GM12878 (cell line): ENCODE measurements around the gene ELOVL4. TPM values are rescaled to one million over a fixed set of nuclear protein-coding genes. Genes with fewer than 3 reads are reported as not detected.

ENCODE experiments used
- ATAC-seq: fragments of 200-7000 bp; cut with Tn5 transposase; 3 replicates; pipeline ENCODE4 v1.9.1; 2020; ENCODE audit warnings: mild to moderate bottlenecking, moderate library complexity
- BruUV-seq: library from RNA; stranded (reverse); fragments of 400-500 nt; replicated peaks from 2 replicates; lab custom pipeline; 2021; lab: Mats Ljungman, UMichigan
- CTCF ChIA-PET: fragments of 300-600 bp; sonication (Branson Sonifier 250); formaldehyde crosslinking; extraction: SDS; loops from one replicate; lab custom pipeline; 2021; ENCODE audit warnings: inconsistent platforms; lab: Yijun Ruan, JAX
- POLR2A ChIA-PET: fragments of 350-600 bp; formaldehyde crosslinking; extraction: SDS; loops from one replicate; lab custom pipeline; 2021; ENCODE audit warnings: inconsistent platforms; lab: Charles Lee
- RAD21 ChIA-PET: fragments of 300-600 bp; sonication (Branson Sonifier 250); formaldehyde crosslinking; loops from one replicate; lab custom pipeline; 2023; ENCODE audit warnings: antibody characterized with exemption; ENCODE audit not compliant: unreplicated experiment; lab: Charles Lee
- SMC1A ChIA-PET: fragments of 300-600 bp; sonication (Branson Sonifier 250); formaldehyde crosslinking; loops from one replicate; lab custom pipeline; 2023; ENCODE audit not compliant: unreplicated experiment, uncharacterized antibody; lab: Charles Lee
- DNase-seq: peaks from one replicate; pipeline ENCODE4 v3.0.0-alpha.2; 2011; ENCODE audit warnings: low read depth, low spot score
- FAIRE-seq: peaks from 3 replicates; lab custom pipeline; 2011; peaks lifted over from hg19 to GRCh38; lab: Jason Lieb, UNC
- H2AFZ ChIP-seq: 2 replicates; pipeline ENCODE4 v1.6.0; 2011; ENCODE audit warnings: low read depth, low read length, control low read depth; ENCODE audit not compliant: control insufficient read depth
- H3K27ac ChIP-seq: 2 replicates; pipeline ENCODE4 v1.5.1; 2011; ENCODE audit warnings: control low read depth; ENCODE audit not compliant: control insufficient read depth, insufficient read depth
- H3K27me3 ChIP-seq, 2 experiments: replicated peaks in 1 of 2; 2 replicates each; pipeline versions ENCODE4 v1.6.0 to v1.6.1; 2011; ENCODE audit warnings: low read length in 1 of 2; ENCODE audit not compliant: control insufficient read depth in 2 of 2, insufficient read depth in 2 of 2
- H3K36me3 ChIP-seq, 2 experiments: 2 replicates each; pipeline ENCODE4 v1.5.1; 2011; ENCODE audit warnings: low read length in 1 of 2; ENCODE audit not compliant: control insufficient read depth in 2 of 2, insufficient read depth in 2 of 2
- H3K4me1 ChIP-seq: 2 replicates; pipeline ENCODE4 v1.6.1; 2011; ENCODE audit warnings: mild to moderate bottlenecking, low read length, moderate library complexity, mixed read lengths; ENCODE audit not compliant: control insufficient read depth, insufficient read depth
- H3K4me2 ChIP-seq: 2 replicates; pipeline ENCODE4 v1.6.0; 2011; ENCODE audit warnings: control low read depth; ENCODE audit not compliant: control insufficient read depth, insufficient read depth
- H3K4me3 ChIP-seq: fragments of 200-600 bp; sonication (generic); 2 replicates; pipeline ENCODE4 v1.5.1; 2016
- H3K79me2 ChIP-seq: 2 replicates; pipeline ENCODE4 v1.6.0; 2011; ENCODE audit warnings: low read length; ENCODE audit not compliant: control insufficient read depth, insufficient read depth
- H3K9ac ChIP-seq: 2 replicates; pipeline ENCODE4 v1.8.0; 2011; ENCODE audit warnings: low read length, control low read depth, mixed read lengths; ENCODE audit not compliant: control insufficient read depth, insufficient read depth
- H3K9me3 ChIP-seq: replicated peaks from 3 replicates; pipeline ENCODE4 v1.5.1; 2011; ENCODE audit warnings: mild to moderate bottlenecking, low read length; ENCODE audit not compliant: control insufficient read depth, insufficient read depth
- H4K20me1 ChIP-seq: 2 replicates; pipeline ENCODE4 v1.6.0; 2011; ENCODE audit not compliant: control insufficient read depth, insufficient read depth
- BHLHE40 ChIP-seq, 2 experiments: fragments of 450-650 bp in 1 of 2; IDR thresholded peaks; 2 replicates each; pipeline ENCODE4 v1.6.1; 2011 to 2017; ENCODE audit warnings: low read depth in 2 of 2, borderline replicate concordance in 1 of 2, improper control_type of control experiment in 1 of 2, low read length in 1 of 2, mild to moderate bottlenecking in 1 of 2
- KAT2A ChIP-seq: conservative IDR thresholded peaks from 2 replicates; pipeline ENCODE4 v1.6.1; 2011; ENCODE audit warnings: low read depth, low read length; ENCODE audit not compliant: control insufficient read depth
- NFXL1 ChIP-seq: fragments of 450-650 bp; IDR thresholded peaks from 2 replicates; pipeline ENCODE4 v1.6.1; 2017; ENCODE audit warnings: antibody characterized with exemption, mild to moderate bottlenecking, borderline replicate concordance
- POLR2A ChIP-seq: IDR thresholded peaks from 2 replicates; pipeline ENCODE4 v1.6.1; 2011; ENCODE audit warnings: low read depth, mild to moderate bottlenecking, low read length
- RFX5 ChIP-seq: IDR thresholded peaks from 2 replicates; pipeline ENCODE4 v1.6.1; 2011; ENCODE audit warnings: low read depth, low read length, improper control_type of control experiment
- SIX5 ChIP-seq: IDR thresholded peaks from 2 replicates; pipeline ENCODE4 v1.6.1; 2011; ENCODE audit warnings: mild to moderate bottlenecking, low read depth, low read length, moderate library complexity; ENCODE audit not compliant: severe bottlenecking
- SRF ChIP-seq, 2 experiments: IDR thresholded peaks; 2 replicates each; pipeline ENCODE4 v1.6.1; 2011; ENCODE audit warnings: low read depth in 2 of 2, low read length in 2 of 2, mild to moderate bottlenecking in 1 of 2, moderate library complexity in 1 of 2
- WGBS: methylation state at CpG from one replicate; pipeline ENCODE4 v1.1.6; 2016; ENCODE audit warnings: low lambda C conversion rate; ENCODE audit not compliant: insufficient replicate concordance, insufficient coverage; ENCODE audit errors: missing lambda C conversion rate; 5-methylcytosine and 5-hydroxymethylcytosine counted together
- in situ Hi-C: fragments of 300-500 bp; cut with MboI; formaldehyde crosslinking; loops from 9 replicates; pipeline ENCODE4 v1.14.3; 2018; ENCODE audit warnings: mixed read lengths
- intact Hi-C: fragments of 100-400 bp; cut with micrococcal nuclease; formaldehyde crosslinking; loops from one replicate; pipeline ENCODE4 v1.14.2; 2022; ENCODE audit not compliant: unreplicated experiment
- polyA plus RNA-seq, 11 experiments: library from polyadenylated mRNA; depleted of rRNA in 4 of 11; unstranded in 6 of 11; stranded (reverse) in 5 of 11; fragments of >200 nt; fragmentation: Nextera tagmentation in 4 of 11; fragmentation: Illumina TruSeq in 1 of 11; extraction: Ambion mirVana in 4 of 11; extraction: Trizol in 1 of 11; gene quantifications; 1 replicate in 1 of 11; 2 replicates in 10 of 11; pipeline versions ENCODE4 v1.2.1 to v1.2.3, GENCODE V29; 2011 to 2016; ENCODE audit warnings: inconsistent platforms in 2 of 11, missing spikeins in 2 of 11, low read depth in 1 of 11
- total RNA-seq, 4 experiments: library from RNA; depleted of rRNA in 3 of 4; stranded (reverse); fragments of >200 nt in 3 of 4; fragmentation: Illumina TruSeq in 1 of 4; extraction: Trizol in 1 of 4; gene quantifications; 2 replicates each; pipeline versions ENCODE4 v1.2.1 to v1.2.3, GENCODE V29; 2013 to 2021
- TF ChIP-seq, protein P1 (sequence below): fragments of 450-650 bp; IDR thresholded peaks from 2 replicates; pipeline ENCODE4 v1.6.1; 2016; ENCODE audit warnings: mild to moderate bottlenecking
- TF ChIP-seq, protein P2 (sequence below): fragments of 450-650 bp; IDR thresholded peaks from 2 replicates; pipeline ENCODE4 v1.6.1; 2017; ENCODE audit warnings: low read depth, mild to moderate bottlenecking, moderate library complexity

ELOVL4 gene
- total and polyA plus RNA-seq, 10 of the 15 experiments (the other 5 are each of a cell fraction or from before 2014, with no cell fraction given) = 0.03 to 0.15 (median 0.08) TPM; not detected in 7

DNA sequence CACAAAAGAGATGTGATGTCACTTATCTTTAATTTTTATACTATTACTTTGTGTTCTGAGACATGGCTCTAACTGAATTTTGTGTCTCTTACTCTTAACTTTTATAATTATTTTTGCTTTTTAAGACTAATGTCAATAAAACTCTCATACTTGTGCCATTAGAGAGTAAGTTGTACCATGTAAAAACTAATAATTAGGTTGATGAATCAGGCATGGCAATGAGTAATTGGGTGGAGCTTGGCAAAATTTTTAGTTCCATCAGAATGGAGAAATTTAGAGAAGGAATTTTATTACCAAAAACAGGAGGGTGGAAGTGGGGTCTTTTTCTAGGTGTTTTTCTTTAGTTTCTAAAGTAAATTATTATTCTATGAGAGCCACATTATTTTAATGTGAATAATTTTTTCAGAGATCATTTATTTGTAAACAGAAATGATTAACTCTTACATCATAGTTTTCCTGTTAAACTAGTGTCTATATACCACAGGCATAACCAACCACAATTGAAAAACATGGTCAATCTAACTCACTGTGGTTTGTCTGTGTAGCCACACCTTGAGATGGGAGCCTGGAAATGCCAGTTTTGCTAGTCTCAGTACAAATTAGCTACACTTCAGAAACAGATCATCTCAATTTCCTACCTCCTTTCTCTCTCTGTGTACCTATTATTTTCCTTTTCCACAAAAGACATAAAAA is 51.8 kb downstream of the ELOVL4 start (continued):
- TF ChIP-seq, protein P1, sequence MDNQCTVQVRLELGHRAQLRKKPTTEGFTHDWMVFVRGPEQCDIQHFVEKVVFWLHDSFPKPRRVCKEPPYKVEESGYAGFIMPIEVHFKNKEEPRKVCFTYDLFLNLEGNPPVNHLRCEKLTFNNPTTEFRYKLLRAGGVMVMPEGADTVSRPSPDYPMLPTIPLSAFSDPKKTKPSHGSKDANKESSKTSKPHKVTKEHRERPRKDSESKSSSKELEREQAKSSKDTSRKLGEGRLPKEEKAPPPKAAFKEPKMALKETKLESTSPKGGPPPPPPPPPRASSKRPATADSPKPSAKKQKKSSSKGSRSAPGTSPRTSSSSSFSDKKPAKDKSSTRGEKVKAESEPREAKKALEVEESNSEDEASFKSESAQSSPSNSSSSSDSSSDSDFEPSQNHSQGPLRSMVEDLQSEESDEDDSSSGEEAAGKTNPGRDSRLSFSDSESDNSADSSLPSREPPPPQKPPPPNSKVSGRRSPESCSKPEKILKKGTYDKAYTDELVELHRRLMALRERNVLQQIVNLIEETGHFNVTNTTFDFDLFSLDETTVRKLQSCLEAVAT = no peak
- TF ChIP-seq BHLHE40 (IDR thresholded peaks at IDR 0.05; ENCODE audit: borderline replicate concordance in 1 of 2, low read depth in 2 of 2, low read length in 1 of 2) = no peak
- TF ChIP-seq, protein P2, sequence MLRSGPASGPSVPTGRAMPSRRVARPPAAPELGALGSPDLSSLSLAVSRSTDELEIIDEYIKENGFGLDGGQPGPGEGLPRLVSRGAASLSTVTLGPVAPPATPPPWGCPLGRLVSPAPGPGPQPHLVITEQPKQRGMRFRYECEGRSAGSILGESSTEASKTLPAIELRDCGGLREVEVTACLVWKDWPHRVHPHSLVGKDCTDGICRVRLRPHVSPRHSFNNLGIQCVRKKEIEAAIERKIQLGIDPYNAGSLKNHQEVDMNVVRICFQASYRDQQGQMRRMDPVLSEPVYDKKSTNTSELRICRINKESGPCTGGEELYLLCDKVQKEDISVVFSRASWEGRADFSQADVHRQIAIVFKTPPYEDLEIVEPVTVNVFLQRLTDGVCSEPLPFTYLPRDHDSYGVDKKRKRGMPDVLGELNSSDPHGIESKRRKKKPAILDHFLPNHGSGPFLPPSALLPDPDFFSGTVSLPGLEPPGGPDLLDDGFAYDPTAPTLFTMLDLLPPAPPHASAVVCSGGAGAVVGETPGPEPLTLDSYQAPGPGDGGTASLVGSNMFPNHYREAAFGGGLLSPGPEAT = no peak
- TF ChIP-seq SIX5 = no peak
- TF ChIP-seq RFX5 = no peak
- TF ChIP-seq SRF (IDR thresholded peaks at IDR 0.05; ENCODE audit: low read depth in 2 of 2, low read length in 2 of 2) = no peak
- TF ChIP-seq NFXL1 = no peak
- no peak for TF ChIP-seq KAT2A

DNA sequence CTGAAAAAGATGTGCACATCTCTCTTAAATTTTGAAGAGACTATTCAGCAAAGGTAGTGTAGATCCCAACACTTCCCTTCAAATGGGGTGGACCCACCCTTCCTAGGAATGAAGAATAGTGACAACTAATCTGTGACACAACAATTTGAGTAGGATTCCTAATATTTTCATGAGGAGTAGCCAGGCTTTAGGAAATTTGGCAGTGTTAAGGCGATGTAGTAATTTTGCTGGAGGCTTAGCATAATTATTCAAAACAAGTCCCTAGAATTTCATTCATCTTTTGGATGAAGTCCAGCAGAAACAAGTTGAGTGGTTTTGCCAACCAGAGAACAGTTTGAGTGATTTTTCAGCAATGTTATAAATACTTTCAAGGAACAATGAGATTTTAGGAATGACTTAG is 52.4 kb downstream of the ELOVL4 start:
- Histone ChIP-seq H3K9ac (no peak overlapping the region), H3K9me3 (no peaks in the 10 kb centered on the region), H4K20me1 (no peaks in the 10 kb centered on the region), H3K4me3 (no peak overlapping the region), H3K4me2 (no peak overlapping the region), H3K4me1 (no peaks in the 10 kb centered on the region), H3K27me3 (no peaks in the 10 kb centered on the region; a peak in 2 of 4 replicates), H3K27ac (no peak overlapping the region)
- CTCF ChIA-PET = no interaction called here
- intact Hi-C loops (no loop called here), in situ Hi-C loops (no loop called here)
- SMC1A ChIA-PET = no interaction called here
- WGBS = 20% methylated on average over 1 of the region's 1 CpG
- no TSS peak for BruUV-seq
- POLR2A ChIA-PET = no interaction called here
- DNase-seq = no peak
- no peak for FAIRE-seq
- RAD21 ChIA-PET = no interaction called here
- no peak for TF ChIP-seq POLR2A
- TF ChIP-seq, all 136 proteins: peak for 0
- no peak for ATAC-seq
- no peaks in the 10 kb centered on the region for H3K79me2 ChIP-seq
- H2AFZ ChIP-seq = no peak overlapping the region
- no peaks in the 10 kb centered on the region for H3K36me3 ChIP-seq
